Measurements from ENCODE around the gene MCF2L.

The MCF2L gene

DNA sequence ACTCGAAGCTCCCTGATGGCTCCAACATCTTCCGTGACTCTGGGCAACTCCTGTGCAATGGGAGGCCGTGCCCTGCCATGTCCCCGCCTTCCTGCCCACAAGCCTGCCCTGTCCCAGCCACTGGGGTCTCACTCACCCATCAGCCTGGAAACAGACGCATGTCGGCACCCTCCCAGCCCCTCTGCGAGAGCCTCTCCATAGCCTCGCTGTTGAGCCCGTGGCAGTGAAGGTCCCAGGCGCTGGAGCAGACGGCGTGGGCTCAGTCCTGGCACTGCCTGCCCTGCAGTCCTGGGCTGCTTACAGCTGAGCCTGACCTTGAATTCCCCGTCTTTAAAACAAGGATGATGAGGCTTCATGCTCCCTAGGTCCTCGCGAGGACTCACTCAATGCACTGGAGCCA is 37.0 kb downstream of the MCF2L start:
- no peak for DNase-seq (ENCODE audit: low read depth, low spot score)
- ChIA-PET CTCF (no interaction called here), POLR2A (no interaction called here)
- TF ChIP-seq, protein P1, sequence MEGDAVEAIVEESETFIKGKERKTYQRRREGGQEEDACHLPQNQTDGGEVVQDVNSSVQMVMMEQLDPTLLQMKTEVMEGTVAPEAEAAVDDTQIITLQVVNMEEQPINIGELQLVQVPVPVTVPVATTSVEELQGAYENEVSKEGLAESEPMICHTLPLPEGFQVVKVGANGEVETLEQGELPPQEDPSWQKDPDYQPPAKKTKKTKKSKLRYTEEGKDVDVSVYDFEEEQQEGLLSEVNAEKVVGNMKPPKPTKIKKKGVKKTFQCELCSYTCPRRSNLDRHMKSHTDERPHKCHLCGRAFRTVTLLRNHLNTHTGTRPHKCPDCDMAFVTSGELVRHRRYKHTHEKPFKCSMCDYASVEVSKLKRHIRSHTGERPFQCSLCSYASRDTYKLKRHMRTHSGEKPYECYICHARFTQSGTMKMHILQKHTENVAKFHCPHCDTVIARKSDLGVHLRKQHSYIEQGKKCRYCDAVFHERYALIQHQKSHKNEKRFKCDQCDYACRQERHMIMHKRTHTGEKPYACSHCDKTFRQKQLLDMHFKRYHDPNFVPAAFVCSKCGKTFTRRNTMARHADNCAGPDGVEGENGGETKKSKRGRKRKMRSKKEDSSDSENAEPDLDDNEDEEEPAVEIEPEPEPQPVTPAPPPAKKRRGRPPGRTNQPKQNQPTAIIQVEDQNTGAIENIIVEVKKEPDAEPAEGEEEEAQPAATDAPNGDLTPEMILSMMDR (IDR thresholded peaks at IDR 0.05; ENCODE audit: insufficient read depth, low read length, missing control alignments), result no peak
- no peak overlapping the region for H3K4me3 ChIP-seq (ENCODE audit: low read depth, low read length)

DNA sequence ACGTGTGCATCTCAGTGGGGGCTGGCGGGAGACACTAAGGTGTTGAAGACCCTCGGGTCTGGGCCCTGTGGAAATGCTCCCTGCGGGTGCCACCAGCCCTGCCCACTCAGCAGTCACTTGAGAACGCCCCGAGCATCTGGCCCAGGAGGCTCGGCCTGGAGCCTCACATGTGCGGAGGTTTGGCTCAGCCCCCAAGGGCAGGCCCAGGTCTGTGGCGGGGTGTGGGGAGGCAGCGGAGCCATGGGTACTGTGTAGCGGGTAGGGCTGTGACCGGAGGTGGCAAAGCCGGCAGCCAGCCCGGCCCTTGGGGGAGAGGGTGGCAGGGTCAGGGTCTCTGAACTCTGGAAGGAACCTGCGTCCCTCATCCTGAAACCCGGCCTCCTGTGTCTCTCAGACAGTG is 37.6 kb downstream of the MCF2L start:
- ChIA-PET CTCF (no interaction called here), POLR2A (no interaction called here)
- no peak overlapping the region for H3K4me3 ChIP-seq (ENCODE audit: low read depth, low read length)
- TF ChIP-seq, protein P1 (IDR thresholded peaks at IDR 0.05; ENCODE audit: insufficient read depth, low read length, missing control alignments), result no peak
- no peak for DNase-seq (ENCODE audit: low read depth, low spot score)

DNA sequence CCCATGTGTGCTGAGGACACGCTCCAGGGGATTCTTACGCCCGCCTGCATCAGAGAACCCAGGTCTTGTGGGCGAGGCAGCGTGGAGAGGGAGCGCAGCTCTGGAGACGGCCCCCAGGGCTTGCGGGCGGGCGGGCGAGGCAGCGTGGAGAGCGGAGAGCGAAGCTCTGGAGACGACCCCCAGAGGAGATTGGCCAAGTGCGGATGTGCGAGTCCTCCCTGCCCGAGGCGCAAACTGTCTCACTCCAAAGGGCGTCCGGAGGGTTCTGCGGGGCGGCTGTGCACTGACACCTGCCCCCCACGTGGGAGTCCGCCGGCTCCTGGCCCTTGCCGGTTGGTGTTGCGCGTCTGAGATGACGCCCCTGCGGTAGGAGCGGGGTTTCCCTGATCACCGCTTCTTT is 39.8 kb downstream of the MCF2L start:
- CTCF ChIA-PET, result interaction anchor here (0.7 to 1.3 kb wide), 2 partner anchors 21 to 55 kb away, joined by 3 read pairs; no protein-coding TSS in a partner anchor
- TF ChIP-seq, protein P1 (IDR thresholded peaks at IDR 0.05; ENCODE audit: insufficient read depth, low read length, missing control alignments), result no peak

DNA sequence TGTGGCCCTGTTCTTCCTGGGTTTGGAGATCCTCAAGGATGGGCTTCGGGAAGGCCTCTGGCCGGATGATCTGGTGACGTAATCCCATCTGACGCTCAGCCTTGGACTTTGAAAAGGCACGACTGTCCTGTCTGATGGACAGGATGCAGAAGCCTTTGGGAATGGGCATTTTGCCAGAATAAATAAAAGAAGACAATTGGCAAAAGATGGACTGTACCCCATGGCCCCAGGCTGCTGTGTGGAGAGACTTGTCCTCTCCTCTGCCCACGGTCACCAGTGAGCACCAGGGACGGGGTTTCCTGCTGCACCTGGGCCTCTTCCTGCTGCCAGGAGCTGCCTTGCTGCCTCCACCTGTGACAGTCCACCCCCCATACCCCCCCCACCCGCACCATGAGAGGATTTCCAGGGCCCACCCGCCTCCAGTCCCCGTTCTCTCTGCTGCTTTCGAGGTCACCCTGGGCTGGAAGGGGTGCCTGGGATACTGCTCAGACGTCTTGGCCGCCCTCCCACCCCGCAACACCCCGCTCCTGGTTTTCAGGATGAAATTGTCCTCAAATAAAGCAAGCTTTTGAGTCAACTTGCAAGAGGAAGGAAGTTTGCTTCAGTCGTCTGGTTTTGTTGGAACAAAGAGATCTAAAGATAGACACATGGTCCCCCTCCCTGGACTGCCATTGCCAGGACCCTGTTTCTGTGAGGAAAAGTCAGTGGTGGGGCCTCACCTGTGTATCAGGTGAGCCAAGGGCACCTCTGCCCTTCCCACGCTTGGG is 40.9 kb downstream of the MCF2L start:
- ChIA-PET POLR2A (no interaction called here), CTCF (no interaction called here)
- TF ChIP-seq, protein P1 (IDR thresholded peaks at IDR 0.05; ENCODE audit: insufficient read depth, low read length, missing control alignments), result no peak
- H3K4me3 ChIP-seq (ENCODE audit: low read depth, low read length), result no peak overlapping the region
- no peak for DNase-seq (ENCODE audit: low read depth, low spot score)

More for the DNA sequence above, 39.8 kb downstream of the MCF2L start:
- no peak for DNase-seq (ENCODE audit: low read depth, low spot score)
- no peak overlapping the region for H3K4me3 ChIP-seq (ENCODE audit: low read depth, low read length)
- POLR2A ChIA-PET, result no interaction called here

DNA sequence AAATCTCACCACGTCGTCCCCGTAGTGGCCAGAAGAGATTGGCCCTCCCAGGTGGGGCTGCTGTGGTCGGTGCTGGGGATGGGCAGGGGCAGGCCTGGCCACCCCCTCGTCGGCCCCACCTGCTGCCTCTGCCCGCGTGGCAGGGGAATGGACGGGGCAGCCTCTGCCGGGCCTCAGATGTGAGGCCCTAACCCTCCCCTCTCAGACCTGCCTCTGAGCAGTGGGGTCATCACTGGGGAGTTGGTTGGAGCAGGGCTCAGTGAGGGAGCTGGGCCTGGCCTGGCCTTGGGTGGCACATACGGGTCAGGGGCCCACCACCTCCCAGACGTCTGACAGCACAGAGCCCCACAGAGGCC is 41.5 kb downstream of the MCF2L start:
- TF ChIP-seq, protein P1 (IDR thresholded peaks at IDR 0.05; ENCODE audit: insufficient read depth, low read length, missing control alignments), result no peak
- ChIA-PET POLR2A (no interaction called here), CTCF (no interaction called here)
- no peak overlapping the region for H3K4me3 ChIP-seq (ENCODE audit: low read depth, low read length)
- no peak for DNase-seq (ENCODE audit: low read depth, low spot score)

DNA sequence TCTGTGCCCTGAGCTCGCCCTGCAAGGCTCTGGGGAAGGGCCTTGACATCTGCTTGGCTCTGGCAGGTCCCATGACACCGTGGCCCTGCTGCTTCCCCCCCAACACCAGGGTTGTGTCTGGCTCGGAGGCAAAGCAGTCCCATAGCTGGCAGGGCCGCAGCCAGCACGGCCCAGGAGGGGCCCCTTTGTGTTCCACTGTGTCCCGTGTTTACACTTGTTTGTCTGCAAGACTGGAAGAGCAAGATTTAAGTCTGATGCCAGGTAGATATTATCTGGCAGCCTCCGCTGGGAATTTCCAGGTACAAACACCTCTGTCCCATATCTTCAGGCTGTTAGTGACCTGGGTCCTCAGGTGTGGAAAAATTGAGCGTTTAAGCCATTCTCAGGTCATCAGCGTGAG is 44.3 kb downstream of the MCF2L start:
- no peak overlapping the region for H3K4me3 ChIP-seq (ENCODE audit: low read depth, low read length)
- ChIA-PET CTCF (no interaction called here), POLR2A (no interaction called here)
- no peak for DNase-seq (ENCODE audit: low read depth, low spot score)
- TF ChIP-seq, protein P1 (IDR thresholded peaks at IDR 0.05; ENCODE audit: insufficient read depth, low read length, missing control alignments), result no peak
